Liver (tissue), 9 donors: ENCODE measurements around the gene LARGE2. TPM values are rescaled to one million over a fixed set of nuclear protein-coding genes. Genes with fewer than 3 reads are reported as not detected.
A peak's percentile ranks its signal among the peaks of the same experiment; 100 is the strongest.

Source experiments
- DNase-seq: peaks from one replicate; pipeline ENCODE4 v3.0.0-alpha.2; 2017; ENCODE audit warnings: low spot score
- H3K27ac ChIP-seq, 2 donors: one replicate each; pipeline ENCODE4 v1.7.0; 2013; ENCODE audit warnings: inconsistent platforms in 2 of 2, low read length in 2 of 2, control low read depth in 1 of 2, low read depth in 1 of 2, mild to moderate bottlenecking in 1 of 2
- H3K27me3 ChIP-seq, 4 donors: one replicate each; pipeline versions ENCODE4 v1.6.1 to v1.7.0; 2013; ENCODE audit warnings: low read length in 3 of 4, inconsistent platforms in 1 of 4, mild to moderate bottlenecking in 1 of 4, moderate library complexity in 1 of 4; ENCODE audit not compliant: control insufficient read depth in 4 of 4, insufficient read depth in 4 of 4
- H3K36me3 ChIP-seq, 4 donors: one replicate each; pipeline versions ENCODE4 v1.6.1 to v1.7.0; 2013; ENCODE audit warnings: low read length in 3 of 4, mild to moderate bottlenecking in 3 of 4, low read depth in 1 of 4, moderate library complexity in 1 of 4; ENCODE audit not compliant: control insufficient read depth in 4 of 4, insufficient read depth in 3 of 4
- H3K4me1 ChIP-seq, 4 donors: one replicate each; pipeline versions ENCODE4 v1.6.1 to v1.7.0; 2013; ENCODE audit warnings: low read length in 3 of 4, mild to moderate bottlenecking in 3 of 4, moderate library complexity in 1 of 4; ENCODE audit not compliant: control insufficient read depth in 4 of 4, insufficient read depth in 4 of 4
- H3K4me3 ChIP-seq, 3 donors: one replicate each; pipeline versions ENCODE4 v1.6.1 to v1.7.0; 2013; ENCODE audit warnings: low read length in 3 of 3, control low read depth in 1 of 3, low read depth in 1 of 3, mild to moderate bottlenecking in 1 of 3
- H3K9ac ChIP-seq, 2 donors: one replicate each; pipeline ENCODE4 v1.7.0; 2013; ENCODE audit warnings: low read length in 2 of 2, mild to moderate bottlenecking in 2 of 2, moderate library complexity in 2 of 2, control low read depth in 1 of 2, low read depth in 1 of 2
- H3K9me3 ChIP-seq, 4 donors: one replicate each; pipeline versions ENCODE4 v1.6.1 to v1.7.0; 2013; ENCODE audit warnings: low read length in 3 of 4; ENCODE audit not compliant: control insufficient read depth in 4 of 4
- EGR1 ChIP-seq, 2 donors: IDR thresholded peaks; 2 replicates each; pipeline ENCODE4 v1.6.1; 2016 to 2018; ENCODE audit warnings: antibody characterized with exemption in 2 of 2, low read depth in 2 of 2
- FOXA1 ChIP-seq: IDR thresholded peaks from 2 replicates; pipeline ENCODE4 v1.6.1; 2016; ENCODE audit warnings: antibody characterized with exemption
- GABPA ChIP-seq, 2 donors: IDR thresholded peaks in 1 of 2; conservative IDR thresholded peaks in 1 of 2; 2 replicates each; pipeline ENCODE4 v1.6.1; 2016; ENCODE audit warnings: antibody characterized with exemption in 2 of 2, mild to moderate bottlenecking in 1 of 2, moderate library complexity in 1 of 2
- HNF4A ChIP-seq, 2 donors: conservative IDR thresholded peaks; 2 replicates each; pipeline ENCODE4 v1.6.1; 2016; ENCODE audit warnings: antibody characterized with exemption in 2 of 2, mild to moderate bottlenecking in 2 of 2
- HNF4G ChIP-seq: IDR thresholded peaks from 2 replicates; pipeline ENCODE4 v1.6.1; 2016; ENCODE audit warnings: antibody characterized with exemption
- JUND ChIP-seq, 2 donors: IDR thresholded peaks; 2 replicates each; pipeline ENCODE4 v1.6.1; 2016; ENCODE audit warnings: antibody characterized with exemption in 2 of 2
- NR2F2 ChIP-seq: IDR thresholded peaks from 2 replicates; pipeline ENCODE4 v1.6.1; 2016; ENCODE audit warnings: antibody characterized with exemption
- RXRA ChIP-seq, 2 donors: IDR thresholded peaks; 2 replicates each; pipeline ENCODE4 v1.6.1; 2017 to 2018; ENCODE audit warnings: antibody characterized with exemption in 2 of 2, mild to moderate bottlenecking in 1 of 2
- YY1 ChIP-seq: IDR thresholded peaks from 2 replicates; pipeline ENCODE4 v1.6.1; 2016; ENCODE audit warnings: antibody characterized with exemption, mild to moderate bottlenecking
- WGBS: extraction: QIAGEN DNeasy Blood & Tissue Kit; methylation state at CpG from one replicate; pipeline ENCODE4 v1.1.7; 2013; 5-methylcytosine and 5-hydroxymethylcytosine counted together
- polyA plus RNA-seq, 2 donors: library from polyadenylated mRNA; stranded (reverse) in 1 of 2; unstranded in 1 of 2; fragments of 200-250 nt in 1 of 2; fragments of >200 nt in 1 of 2; fragmentation: Nextera tagmentation in 1 of 2; extraction: Ambion mirVana in 1 of 2; gene quantifications; one replicate each; pipeline versions ENCODE4 v1.2.1 to v1.2.3, GENCODE V29; 2013 to 2015
- total RNA-seq, 2 donors: library from RNA; depleted of rRNA; stranded (reverse); fragments of >200 nt; gene quantifications; one replicate each; pipeline ENCODE4 v1.2.3, GENCODE V29; 2014
- TF ChIP-seq, protein P1 (sequence below): IDR thresholded peaks from 2 replicates; pipeline ENCODE4 v1.6.1; 2016; ENCODE audit warnings: antibody characterized with exemption
- TF ChIP-seq, protein P2 (sequence below): IDR thresholded peaks from 2 replicates; pipeline ENCODE4 v1.6.1; 2016; ENCODE audit warnings: antibody characterized with exemption
- TF ChIP-seq, protein P3 (sequence below): fragments of 150-350 bp; IDR thresholded peaks from 2 replicates; pipeline ENCODE4 v1.5.1; 2017; ENCODE audit warnings: improper control_type of control experiment, low read depth, low read length; ENCODE audit not compliant: missing input control
- TF ChIP-seq, protein P4 (sequence below): IDR thresholded peaks from 2 replicates; pipeline ENCODE4 v1.6.1; 2016; ENCODE audit warnings: antibody characterized with exemption
- TF ChIP-seq, protein P5 (sequence below): IDR thresholded peaks from 2 replicates; pipeline ENCODE4 v1.6.1; 2016; ENCODE audit warnings: antibody characterized with exemption, mild to moderate bottlenecking
- donor health status: healthy.
- donor health status: healthy.
- donor health status: healthy.
- donor health status: healthy.
- donor health status: healthy.

The LARGE2 gene
- total and polyA plus RNA-seq, 4 donors, result 1.3 to 1.9 (median 1.5) TPM

DNA sequence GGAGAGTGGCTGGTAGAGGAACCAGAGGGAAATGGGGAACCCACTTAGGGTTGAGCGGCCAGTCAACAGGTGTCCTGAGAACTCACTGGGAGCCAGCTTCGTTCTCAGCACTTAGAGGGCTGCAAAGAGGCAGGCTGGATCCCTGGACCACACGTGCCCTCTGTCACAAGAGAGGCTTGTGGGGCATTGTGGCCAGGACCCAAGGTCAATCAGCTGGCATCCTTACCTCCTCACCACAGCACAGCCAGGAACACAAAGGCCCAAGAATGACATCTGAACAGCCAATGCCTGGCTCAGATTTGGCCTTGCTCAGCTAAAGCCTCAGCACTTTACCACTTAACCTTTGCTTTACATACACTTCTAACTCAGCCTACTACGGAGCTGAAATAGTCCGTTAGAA lies 29.6 kb upstream of the LARGE2 start:
- Histone ChIP-seq H3K4me3 (no peak overlapping the region), H3K27ac (no peak overlapping the region), H3K4me1 (peaks cover 4 to 34% (median 18%) of the 10 kb centered on the region in 4 donors), H3K9me3 (no peaks in the 10 kb centered on the region), H3K36me3 (no peaks in the 10 kb centered on the region), H3K9ac (no peak overlapping the region), H3K27me3 (no peaks in the 10 kb centered on the region)
- WGBS, result 58% methylated on average over 5 of the region's 5 CpGs
- no peak for TF ChIP-seq HNF4G
- TF ChIP-seq HNF4A (conservative IDR thresholded peaks at IDR 0.05), result peak in 1 of 2 donors; percentile 37
- DNase-seq, result no peak

DNA sequence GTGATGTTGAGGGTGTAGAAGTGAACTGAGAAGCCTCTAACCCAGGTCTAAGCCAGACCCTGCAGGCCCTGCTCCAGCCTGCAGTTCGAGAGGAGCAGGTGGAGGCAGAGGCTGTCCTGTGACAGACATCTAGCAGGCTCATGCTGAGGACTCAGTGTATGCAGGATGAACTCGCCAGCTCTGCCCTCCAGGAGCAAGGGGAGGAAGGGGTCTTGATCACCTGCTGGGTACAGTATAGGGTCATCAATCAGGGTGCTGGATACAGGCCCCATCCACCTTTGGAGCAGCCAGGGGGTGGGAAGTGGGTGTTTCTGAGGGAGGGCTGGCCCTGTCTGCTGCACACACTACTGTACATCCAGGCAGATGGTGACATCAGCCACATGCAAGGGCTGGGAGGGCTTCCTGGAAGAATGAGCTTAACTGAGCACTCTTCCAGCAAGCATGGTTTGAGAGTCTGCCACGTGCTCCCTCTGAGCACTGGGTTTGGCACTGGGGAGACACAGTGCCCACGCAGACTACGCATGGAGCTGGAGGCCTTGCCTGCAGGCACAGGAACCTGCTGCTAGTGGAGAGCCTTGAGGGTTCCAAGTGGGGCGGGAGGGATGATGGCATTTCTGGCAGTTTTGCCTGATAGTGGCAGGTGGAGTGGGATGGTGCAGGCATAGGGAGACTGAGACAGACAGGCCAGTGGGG lies 27.8 kb upstream of the LARGE2 start:
- H3K27ac ChIP-seq, result no peak overlapping the region
- WGBS, result 92% methylated on average over 6 of the region's 6 CpGs
- H3K4me1 ChIP-seq, result peaks cover 8 to 40% (median 22%) of the 10 kb centered on the region in 4 donors
- H3K9ac ChIP-seq, result no peak overlapping the region
- no peaks in the 10 kb centered on the region for H3K36me3 ChIP-seq
- H3K9me3 ChIP-seq, result no peaks in the 10 kb centered on the region
- H3K27me3 ChIP-seq, result no peaks in the 10 kb centered on the region
- DNase-seq, result no peak
- no peak overlapping the region for H3K4me3 ChIP-seq
- TF ChIP-seq, protein P1, sequence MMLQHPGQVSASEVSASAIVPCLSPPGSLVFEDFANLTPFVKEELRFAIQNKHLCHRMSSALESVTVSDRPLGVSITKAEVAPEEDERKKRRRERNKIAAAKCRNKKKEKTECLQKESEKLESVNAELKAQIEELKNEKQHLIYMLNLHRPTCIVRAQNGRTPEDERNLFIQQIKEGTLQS, result no peak
- TF ChIP-seq, protein P2, sequence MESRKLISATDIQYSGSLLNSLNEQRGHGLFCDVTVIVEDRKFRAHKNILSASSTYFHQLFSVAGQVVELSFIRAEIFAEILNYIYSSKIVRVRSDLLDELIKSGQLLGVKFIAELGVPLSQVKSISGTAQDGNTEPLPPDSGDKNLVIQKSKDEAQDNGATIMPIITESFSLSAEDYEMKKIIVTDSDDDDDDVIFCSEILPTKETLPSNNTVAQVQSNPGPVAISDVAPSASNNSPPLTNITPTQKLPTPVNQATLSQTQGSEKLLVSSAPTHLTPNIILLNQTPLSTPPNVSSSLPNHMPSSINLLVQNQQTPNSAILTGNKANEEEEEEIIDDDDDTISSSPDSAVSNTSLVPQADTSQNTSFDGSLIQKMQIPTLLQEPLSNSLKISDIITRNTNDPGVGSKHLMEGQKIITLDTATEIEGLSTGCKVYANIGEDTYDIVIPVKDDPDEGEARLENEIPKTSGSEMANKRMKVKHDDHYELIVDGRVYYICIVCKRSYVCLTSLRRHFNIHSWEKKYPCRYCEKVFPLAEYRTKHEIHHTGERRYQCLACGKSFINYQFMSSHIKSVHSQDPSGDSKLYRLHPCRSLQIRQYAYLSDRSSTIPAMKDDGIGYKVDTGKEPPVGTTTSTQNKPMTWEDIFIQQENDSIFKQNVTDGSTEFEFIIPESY, result no peak
- TF ChIP-seq, protein P3, sequence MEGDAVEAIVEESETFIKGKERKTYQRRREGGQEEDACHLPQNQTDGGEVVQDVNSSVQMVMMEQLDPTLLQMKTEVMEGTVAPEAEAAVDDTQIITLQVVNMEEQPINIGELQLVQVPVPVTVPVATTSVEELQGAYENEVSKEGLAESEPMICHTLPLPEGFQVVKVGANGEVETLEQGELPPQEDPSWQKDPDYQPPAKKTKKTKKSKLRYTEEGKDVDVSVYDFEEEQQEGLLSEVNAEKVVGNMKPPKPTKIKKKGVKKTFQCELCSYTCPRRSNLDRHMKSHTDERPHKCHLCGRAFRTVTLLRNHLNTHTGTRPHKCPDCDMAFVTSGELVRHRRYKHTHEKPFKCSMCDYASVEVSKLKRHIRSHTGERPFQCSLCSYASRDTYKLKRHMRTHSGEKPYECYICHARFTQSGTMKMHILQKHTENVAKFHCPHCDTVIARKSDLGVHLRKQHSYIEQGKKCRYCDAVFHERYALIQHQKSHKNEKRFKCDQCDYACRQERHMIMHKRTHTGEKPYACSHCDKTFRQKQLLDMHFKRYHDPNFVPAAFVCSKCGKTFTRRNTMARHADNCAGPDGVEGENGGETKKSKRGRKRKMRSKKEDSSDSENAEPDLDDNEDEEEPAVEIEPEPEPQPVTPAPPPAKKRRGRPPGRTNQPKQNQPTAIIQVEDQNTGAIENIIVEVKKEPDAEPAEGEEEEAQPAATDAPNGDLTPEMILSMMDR, result no peak
- TF ChIP-seq JUND (IDR thresholded peaks at IDR 0.05) (no peak), FOXA1 (no peak), HNF4G (no peak), YY1 (no peak), EGR1 (IDR thresholded peaks at IDR 0.05; ENCODE audit: low read depth in 2 of 2) (no peak), NR2F2 (no peak), RXRA (IDR thresholded peaks at IDR 0.05) (no peak), GABPA (IDR thresholded peaks at IDR 0.05 in 1 of 2, conservative IDR thresholded peaks at IDR 0.05 in 1 of 2) (no peak)
- TF ChIP-seq, protein P4, sequence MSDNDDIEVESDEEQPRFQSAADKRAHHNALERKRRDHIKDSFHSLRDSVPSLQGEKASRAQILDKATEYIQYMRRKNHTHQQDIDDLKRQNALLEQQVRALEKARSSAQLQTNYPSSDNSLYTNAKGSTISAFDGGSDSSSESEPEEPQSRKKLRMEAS, result no peak
- TF ChIP-seq, protein P5, sequence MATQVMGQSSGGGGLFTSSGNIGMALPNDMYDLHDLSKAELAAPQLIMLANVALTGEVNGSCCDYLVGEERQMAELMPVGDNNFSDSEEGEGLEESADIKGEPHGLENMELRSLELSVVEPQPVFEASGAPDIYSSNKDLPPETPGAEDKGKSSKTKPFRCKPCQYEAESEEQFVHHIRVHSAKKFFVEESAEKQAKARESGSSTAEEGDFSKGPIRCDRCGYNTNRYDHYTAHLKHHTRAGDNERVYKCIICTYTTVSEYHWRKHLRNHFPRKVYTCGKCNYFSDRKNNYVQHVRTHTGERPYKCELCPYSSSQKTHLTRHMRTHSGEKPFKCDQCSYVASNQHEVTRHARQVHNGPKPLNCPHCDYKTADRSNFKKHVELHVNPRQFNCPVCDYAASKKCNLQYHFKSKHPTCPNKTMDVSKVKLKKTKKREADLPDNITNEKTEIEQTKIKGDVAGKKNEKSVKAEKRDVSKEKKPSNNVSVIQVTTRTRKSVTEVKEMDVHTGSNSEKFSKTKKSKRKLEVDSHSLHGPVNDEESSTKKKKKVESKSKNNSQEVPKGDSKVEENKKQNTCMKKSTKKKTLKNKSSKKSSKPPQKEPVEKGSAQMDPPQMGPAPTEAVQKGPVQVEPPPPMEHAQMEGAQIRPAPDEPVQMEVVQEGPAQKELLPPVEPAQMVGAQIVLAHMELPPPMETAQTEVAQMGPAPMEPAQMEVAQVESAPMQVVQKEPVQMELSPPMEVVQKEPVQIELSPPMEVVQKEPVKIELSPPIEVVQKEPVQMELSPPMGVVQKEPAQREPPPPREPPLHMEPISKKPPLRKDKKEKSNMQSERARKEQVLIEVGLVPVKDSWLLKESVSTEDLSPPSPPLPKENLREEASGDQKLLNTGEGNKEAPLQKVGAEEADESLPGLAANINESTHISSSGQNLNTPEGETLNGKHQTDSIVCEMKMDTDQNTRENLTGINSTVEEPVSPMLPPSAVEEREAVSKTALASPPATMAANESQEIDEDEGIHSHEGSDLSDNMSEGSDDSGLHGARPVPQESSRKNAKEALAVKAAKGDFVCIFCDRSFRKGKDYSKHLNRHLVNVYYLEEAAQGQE, result no peak
